Measurements from ENCODE around the gene PDE2A.
A peak's percentile ranks its signal among the peaks of the same experiment; 100 is the strongest.

Gene PDE2A

DNA sequence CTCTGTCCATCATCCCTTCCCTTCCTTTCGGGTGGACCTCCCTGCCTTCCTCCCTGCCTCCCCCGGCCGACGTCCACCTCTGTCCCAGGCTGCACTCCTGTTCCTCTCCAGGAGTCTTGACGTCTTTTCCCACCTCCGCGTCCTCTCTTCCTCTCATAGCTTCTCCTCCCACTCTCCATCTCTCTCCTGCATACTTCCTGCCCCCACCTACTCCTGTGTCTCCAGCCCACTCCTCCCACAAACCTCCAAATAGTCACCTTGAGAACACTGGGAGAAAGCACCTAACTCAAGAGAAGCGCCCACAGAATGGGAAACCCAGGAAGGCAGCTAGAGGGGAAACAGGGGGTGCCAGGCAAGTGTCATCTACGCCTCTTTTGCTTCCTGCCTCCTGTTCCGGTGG is 60.8 kb downstream of the PDE2A start:
- Histone ChIP-seq H3K4me1 (no peaks in the 10 kb centered on the region), H3K36me3 (ENCODE audit: control insufficient read depth, insufficient read depth, low read length) (no peaks in the 10 kb centered on the region)

DNA sequence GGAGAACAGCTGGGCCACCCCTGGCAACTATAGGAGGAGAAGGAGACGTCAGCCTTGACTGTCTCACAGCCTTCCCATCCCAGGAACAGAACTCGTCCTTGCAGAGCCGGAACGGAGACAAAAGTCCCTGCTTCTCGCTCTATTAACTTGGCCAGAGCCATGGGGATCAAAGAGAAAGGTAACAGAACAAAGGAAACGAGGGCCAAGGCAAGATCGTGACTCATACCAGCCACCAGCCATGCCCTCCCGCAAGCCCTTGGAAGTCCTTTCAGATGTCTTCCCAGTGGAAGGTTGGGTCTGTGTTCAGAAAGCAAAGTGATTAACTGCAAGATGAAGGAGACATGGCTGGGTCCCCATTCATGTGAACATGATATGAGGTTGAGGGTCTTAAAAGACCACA is 64.7 kb downstream of the PDE2A start:
- Histone ChIP-seq H3K4me1 (no peaks in the 10 kb centered on the region), H3K79me2 (no peaks in the 10 kb centered on the region), H3K27me3 (ENCODE audit: control insufficient read depth, insufficient read depth, low read length) (no peaks in the 10 kb centered on the region), H3K27ac (no peak overlapping the region), H2AFZ (no peak overlapping the region), H3K9me3 (ENCODE audit: control insufficient read depth, low read length) (no peaks in the 10 kb centered on the region), H3K36me3 (ENCODE audit: control insufficient read depth, insufficient read depth, low read length) (no peaks in the 10 kb centered on the region), H3K4me3 (ENCODE audit: low read depth, low read length) (no peak overlapping the region), H3K4me2 (ENCODE audit: low read length) (no peak overlapping the region), H3K9ac (no peak overlapping the region)
- TF ChIP-seq, protein P1, sequence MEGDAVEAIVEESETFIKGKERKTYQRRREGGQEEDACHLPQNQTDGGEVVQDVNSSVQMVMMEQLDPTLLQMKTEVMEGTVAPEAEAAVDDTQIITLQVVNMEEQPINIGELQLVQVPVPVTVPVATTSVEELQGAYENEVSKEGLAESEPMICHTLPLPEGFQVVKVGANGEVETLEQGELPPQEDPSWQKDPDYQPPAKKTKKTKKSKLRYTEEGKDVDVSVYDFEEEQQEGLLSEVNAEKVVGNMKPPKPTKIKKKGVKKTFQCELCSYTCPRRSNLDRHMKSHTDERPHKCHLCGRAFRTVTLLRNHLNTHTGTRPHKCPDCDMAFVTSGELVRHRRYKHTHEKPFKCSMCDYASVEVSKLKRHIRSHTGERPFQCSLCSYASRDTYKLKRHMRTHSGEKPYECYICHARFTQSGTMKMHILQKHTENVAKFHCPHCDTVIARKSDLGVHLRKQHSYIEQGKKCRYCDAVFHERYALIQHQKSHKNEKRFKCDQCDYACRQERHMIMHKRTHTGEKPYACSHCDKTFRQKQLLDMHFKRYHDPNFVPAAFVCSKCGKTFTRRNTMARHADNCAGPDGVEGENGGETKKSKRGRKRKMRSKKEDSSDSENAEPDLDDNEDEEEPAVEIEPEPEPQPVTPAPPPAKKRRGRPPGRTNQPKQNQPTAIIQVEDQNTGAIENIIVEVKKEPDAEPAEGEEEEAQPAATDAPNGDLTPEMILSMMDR (IDR thresholded peaks at IDR 0.05): no peak

More for the DNA sequence above, 60.8 kb downstream of the PDE2A start:
- Histone ChIP-seq H3K4me2 (ENCODE audit: low read length) (no peak overlapping the region), H3K79me2 (no peaks in the 10 kb centered on the region), H3K4me3 (ENCODE audit: low read depth, low read length) (no peak overlapping the region), H3K9me3 (ENCODE audit: control insufficient read depth, low read length) (no peaks in the 10 kb centered on the region), H2AFZ (no peak overlapping the region), H3K9ac (no peak overlapping the region), H3K27ac (no peak overlapping the region), H3K27me3 (ENCODE audit: control insufficient read depth, insufficient read depth, low read length) (no peaks in the 10 kb centered on the region)
- TF ChIP-seq, protein P1 (IDR thresholded peaks at IDR 0.05): no peak

DNA sequence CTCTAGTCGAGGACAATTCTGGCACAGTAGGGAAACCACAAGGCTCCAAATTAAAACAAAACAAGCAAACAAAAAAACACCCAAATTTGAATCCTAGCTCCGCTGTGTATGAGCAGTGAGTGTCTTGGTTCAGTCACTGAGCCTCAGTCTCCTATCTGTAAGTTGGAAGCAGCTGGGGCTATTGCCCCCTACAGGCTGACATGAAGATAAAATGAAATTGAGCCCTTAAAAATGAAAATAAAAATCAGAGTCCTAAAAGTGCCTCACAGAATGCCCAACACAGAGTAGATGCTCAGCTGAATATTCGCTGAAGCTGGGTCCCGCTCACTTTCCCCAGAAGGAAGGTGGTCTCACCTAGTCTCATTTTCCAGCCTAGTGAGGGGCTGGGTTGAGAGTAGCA is 65.2 kb downstream of the PDE2A start:
- TF ChIP-seq, protein P1 (IDR thresholded peaks at IDR 0.05): peak; percentile 11
- H2AFZ ChIP-seq: no peak overlapping the region
- no peaks in the 10 kb centered on the region for H3K4me1 ChIP-seq
- no peak overlapping the region for H3K27ac ChIP-seq
- no peak overlapping the region for H3K9ac ChIP-seq
- H3K4me2 ChIP-seq (ENCODE audit: low read length): no peak overlapping the region
- H3K9me3 ChIP-seq (ENCODE audit: control insufficient read depth, low read length): no peaks in the 10 kb centered on the region
- H3K79me2 ChIP-seq: no peaks in the 10 kb centered on the region
- no peaks in the 10 kb centered on the region for H3K36me3 ChIP-seq (ENCODE audit: control insufficient read depth, insufficient read depth, low read length)
- no peaks in the 10 kb centered on the region for H3K27me3 ChIP-seq (ENCODE audit: control insufficient read depth, insufficient read depth, low read length)
- H3K4me3 ChIP-seq (ENCODE audit: low read depth, low read length): no peak overlapping the region

DNA sequence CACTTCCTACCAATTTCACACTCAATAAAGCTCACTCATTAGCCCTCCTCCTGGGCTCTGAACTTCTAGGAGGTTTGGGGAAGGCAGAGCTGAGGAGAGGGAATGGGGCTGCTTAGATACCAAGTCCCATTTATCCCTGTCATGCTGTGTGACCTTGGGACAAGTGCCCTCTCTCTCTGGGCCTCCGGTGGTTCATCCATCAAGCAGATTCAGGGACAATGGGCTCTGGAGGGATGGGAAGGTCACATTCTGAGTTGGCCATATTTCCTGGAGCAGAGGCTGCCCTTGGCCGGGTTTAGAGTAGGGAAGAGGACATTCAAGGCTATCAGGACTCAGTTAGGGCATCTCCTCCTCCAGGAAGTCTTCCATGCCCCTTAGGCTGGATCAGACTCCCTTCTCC is 66.7 kb downstream of the PDE2A start:
- Histone ChIP-seq H3K4me2 (ENCODE audit: low read length) (no peak overlapping the region), H3K4me3 (ENCODE audit: low read depth, low read length) (no peak overlapping the region), H3K27me3 (ENCODE audit: control insufficient read depth, insufficient read depth, low read length) (no peaks in the 10 kb centered on the region), H2AFZ (no peak overlapping the region), H3K4me1 (no peaks in the 10 kb centered on the region), H3K79me2 (no peaks in the 10 kb centered on the region), H3K36me3 (ENCODE audit: control insufficient read depth, insufficient read depth, low read length) (no peaks in the 10 kb centered on the region), H3K27ac (no peak overlapping the region), H3K9ac (no peak overlapping the region), H3K9me3 (ENCODE audit: control insufficient read depth, low read length) (no peaks in the 10 kb centered on the region)
- TF ChIP-seq, protein P1 (IDR thresholded peaks at IDR 0.05): no peak

DNA sequence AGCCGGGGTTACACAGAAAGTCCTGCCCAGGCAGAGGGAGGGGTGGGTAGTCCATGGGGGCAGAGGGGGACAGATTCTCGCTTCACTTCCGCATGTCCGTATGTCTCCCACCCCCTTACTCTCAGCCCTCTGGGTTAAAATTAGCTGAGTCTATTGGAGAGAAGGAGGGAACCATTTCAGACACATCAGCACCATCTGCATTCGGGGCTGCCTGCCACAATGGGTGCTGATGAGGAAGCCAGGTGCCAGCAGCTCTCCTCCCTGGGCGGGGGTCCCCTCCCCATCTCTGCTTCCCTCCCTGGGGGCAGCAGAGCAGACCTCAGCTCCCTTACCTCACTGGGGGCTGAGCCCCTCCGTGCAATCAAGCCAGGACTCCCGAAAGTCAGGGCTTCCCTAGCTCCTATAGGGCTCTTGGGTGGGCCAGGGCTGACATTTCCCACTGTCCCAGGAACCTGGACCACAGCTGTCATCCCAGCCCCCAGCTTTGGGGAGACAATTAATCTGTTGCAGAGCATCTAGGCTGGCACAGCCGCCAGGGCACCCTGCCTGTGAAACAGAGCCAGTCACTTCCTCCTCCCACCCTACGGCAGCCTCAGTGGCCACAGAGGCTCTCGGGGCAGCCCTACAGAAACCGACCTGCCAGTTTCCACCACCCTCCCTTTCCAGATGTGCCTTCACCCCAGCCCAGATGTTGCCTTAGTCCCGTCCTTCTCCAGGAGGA is 67.3 kb downstream of the PDE2A start:
- H3K4me3 ChIP-seq (ENCODE audit: low read depth, low read length): no peak overlapping the region
- no peaks in the 10 kb centered on the region for H3K9me3 ChIP-seq (ENCODE audit: control insufficient read depth, low read length)
- TF ChIP-seq, protein P1 (IDR thresholded peaks at IDR 0.05): no peak
- H3K4me2 ChIP-seq (ENCODE audit: low read length): no peak overlapping the region
- H3K79me2 ChIP-seq: no peaks in the 10 kb centered on the region
- no peaks in the 10 kb centered on the region for H3K27me3 ChIP-seq (ENCODE audit: control insufficient read depth, insufficient read depth, low read length)
- H3K36me3 ChIP-seq (ENCODE audit: control insufficient read depth, insufficient read depth, low read length): no peaks in the 10 kb centered on the region
- no peak overlapping the region for H2AFZ ChIP-seq
- H3K4me1 ChIP-seq: no peaks in the 10 kb centered on the region
- no peak overlapping the region for H3K9ac ChIP-seq
- no peak overlapping the region for H3K27ac ChIP-seq
